ENCODE measurements around the gene IRAK2. TPM values are rescaled to one million over a fixed set of nuclear protein-coding genes. Genes with fewer than 3 reads are reported as not detected.

The IRAK2 gene
- total and polyA plus RNA-seq, 9 donors = 0.44 to 0.93 (median 0.57) TPM

GRCh38 chr3:10289787-10290355, 125.2 kb downstream of the IRAK2 start:
- Histone ChIP-seq H3K36me3 (ENCODE audit: control insufficient read depth, insufficient read depth, low read length) (peaks cover 38% of the 10 kb centered on the region), H3K4me3 (ENCODE audit: low read length) (no peak overlapping the region), H3K27ac (ENCODE audit: low read length) (no peak overlapping the region), H3K27me3 (ENCODE audit: control insufficient read depth, insufficient read depth, low read length) (no peaks in the 10 kb centered on the region), H3K9me3 (replicated peaks; ENCODE audit: control insufficient read depth, low read depth, low read length) (no peaks in the 10 kb centered on the region), H3K4me1 (ENCODE audit: control insufficient read depth, insufficient read depth, low read length) (no peaks in the 10 kb centered on the region)
- no peak for DNase-seq
- 86% methylated on average over 1 of the region's 9 CpGs for whole genome bisulfite sequencing (ENCODE audit: insufficient coverage)

- WGBS (ENCODE audit: insufficient coverage) = 46% methylated on average over 16 of the region's 18 CpGs
- peaks cover 36% of the 10 kb centered on the region for H3K36me3 ChIP-seq (ENCODE audit: control insufficient read depth, insufficient read depth, low read length)
Measured at GRCh38 chr3:10290481-10291176, 125.9 kb downstream of the IRAK2 start.

DNA sequence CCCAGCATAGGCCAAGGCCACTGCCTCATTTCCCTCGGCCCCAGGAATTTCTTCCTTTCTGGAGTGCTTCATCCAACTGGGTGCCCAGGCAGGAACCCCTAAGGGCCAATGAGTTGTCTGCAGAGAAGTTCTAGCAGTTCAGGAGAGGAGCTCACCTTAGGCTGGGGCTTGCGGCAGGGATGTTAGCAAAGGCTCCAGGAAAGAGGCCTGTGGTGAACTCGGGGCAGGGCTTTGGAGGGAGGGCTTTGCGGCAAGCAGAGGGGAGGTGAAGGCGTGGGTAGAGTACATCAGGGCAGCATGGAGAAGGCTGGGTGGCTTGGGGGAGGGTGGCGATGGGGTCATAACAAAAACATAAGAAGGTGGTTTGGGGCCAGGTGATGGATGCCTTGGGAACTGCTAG, 126.9 kb downstream of the IRAK2 start:
- H3K27ac ChIP-seq (ENCODE audit: low read length) = no peak overlapping the region
- H3K36me3 ChIP-seq (ENCODE audit: control insufficient read depth, insufficient read depth, low read length) = peaks cover 27% of the 10 kb centered on the region
- no peaks in the 10 kb centered on the region for H3K4me1 ChIP-seq (ENCODE audit: control insufficient read depth, insufficient read depth, low read length)

More at GRCh38 chr3:10290481-10291176, 125.9 kb downstream of the IRAK2 start:
- no peak overlapping the region for H3K4me3 ChIP-seq (ENCODE audit: low read length)
- H3K9me3 ChIP-seq (replicated peaks; ENCODE audit: control insufficient read depth, low read depth, low read length) = no peaks in the 10 kb centered on the region
- no peak overlapping the region for H3K27ac ChIP-seq (ENCODE audit: low read length)
- no peak for DNase-seq
- no peaks in the 10 kb centered on the region for H3K4me1 ChIP-seq (ENCODE audit: control insufficient read depth, insufficient read depth, low read length)
- no peaks in the 10 kb centered on the region for H3K27me3 ChIP-seq (ENCODE audit: control insufficient read depth, insufficient read depth, low read length)

GRCh38 chr3:10292505-10293419, 128.0 kb downstream of the IRAK2 start, which contains the start of gene GHRL:
GHRL (minus strand) TSS chr3:10292947; CDS start chr3:10290180, 2,767 bp downstream.
- WGBS (ENCODE audit: insufficient coverage) = 77% methylated on average over 6 of the region's 12 CpGs
- H3K36me3 ChIP-seq (ENCODE audit: control insufficient read depth, insufficient read depth, low read length) = peaks cover 17% of the 10 kb centered on the region
- no peaks in the 10 kb centered on the region for H3K9me3 ChIP-seq (replicated peaks; ENCODE audit: control insufficient read depth, low read depth, low read length)
- no peak within 1 kb of the TSS for H3K4me3 ChIP-seq (ENCODE audit: low read length)
- no peaks in the 10 kb centered on the region for H3K4me1 ChIP-seq (ENCODE audit: control insufficient read depth, insufficient read depth, low read length)
- DNase-seq = peak; percentile 32
- no peak within 1 kb of the TSS for H3K27ac ChIP-seq (ENCODE audit: low read length)
- no peaks in the 10 kb centered on the region for H3K27me3 ChIP-seq (ENCODE audit: control insufficient read depth, insufficient read depth, low read length)

More for the DNA sequence above, 126.9 kb downstream of the IRAK2 start:
- 91% methylated on average over 6 of the region's 6 CpGs for WGBS (ENCODE audit: insufficient coverage)
- H3K9me3 ChIP-seq (replicated peaks; ENCODE audit: control insufficient read depth, low read depth, low read length) = no peaks in the 10 kb centered on the region
- H3K27me3 ChIP-seq (ENCODE audit: control insufficient read depth, insufficient read depth, low read length) = no peaks in the 10 kb centered on the region
- DNase-seq = no peak
- H3K4me3 ChIP-seq (ENCODE audit: low read length) = no peak overlapping the region

Other genes starting within 250 kb of the IRAK2 start
- 17.3 TPM for gene IL17RC, start 247.8 kb upstream of the IRAK2 start, total RNA-seq
- gene IL17RC, start 247.8 kb upstream of the IRAK2 start, polyA plus RNA-seq (ENCODE audit: insufficient read depth in 1 of 8, insufficient read length in 8 of 8, low replicate concordance in 1 of 8) = 10 to 100 TPM; 18.7 to 26.9 (median 21.4) TPM
- gene CRELD1, start 231.1 kb upstream of the IRAK2 start, total RNA-seq = 42.4 TPM
- gene CRELD1, start 231.1 kb upstream of the IRAK2 start, polyA plus RNA-seq (ENCODE audit: insufficient read depth in 1 of 8, insufficient read length in 8 of 8, low replicate concordance in 1 of 8) = 10 to 100 TPM; 22.5 to 41.4 (median 29.9) TPM
- gene PRRT3, start 212.5 kb upstream of the IRAK2 start, total RNA-seq = 0.75 TPM
- gene PRRT3, start 212.5 kb upstream of the IRAK2 start, polyA plus RNA-seq (ENCODE audit: insufficient read depth in 1 of 8, insufficient read length in 8 of 8, low replicate concordance in 1 of 8) = 1 to 10 TPM; 1.2 to 2.5 (median 1.9) TPM
- 34.7 TPM for gene EMC3, start 178.1 kb upstream of the IRAK2 start, total RNA-seq
- 10 to 100 TPM; 37.4 to 45.7 (median 40.7) TPM for gene EMC3, start 178.1 kb upstream of the IRAK2 start, polyA plus RNA-seq (ENCODE audit: insufficient read depth in 1 of 8, insufficient read length in 8 of 8, low replicate concordance in 1 of 8)
- gene FANCD2, start 138.5 kb upstream of the IRAK2 start, total RNA-seq = 8.2 TPM
- 10 to 100 TPM in 4 of 8 donors, 1 to 10 TPM in 4; 6.5 to 11.5 (median 9.9) TPM for gene FANCD2, start 138.5 kb upstream of the IRAK2 start, polyA plus RNA-seq (ENCODE audit: insufficient read depth in 1 of 8, insufficient read length in 8 of 8, low replicate concordance in 1 of 8)
- gene FANCD2OS, start 56.7 kb upstream of the IRAK2 start, total RNA-seq = not detected
- 1 to 10 TPM in 1 of 8 donors, under 1 TPM in 1, not detected in 6; 0.16 to 1.1 TPM for gene FANCD2OS, start 56.7 kb upstream of the IRAK2 start, polyA plus RNA-seq (ENCODE audit: insufficient read depth in 1 of 8, insufficient read length in 8 of 8, low replicate concordance in 1 of 8)
- 106 TPM for gene BRK1, start 49.2 kb upstream of the IRAK2 start, total RNA-seq
- gene BRK1, start 49.2 kb upstream of the IRAK2 start, polyA plus RNA-seq (ENCODE audit: insufficient read depth in 1 of 8, insufficient read length in 8 of 8, low replicate concordance in 1 of 8) = 100 to 1,000 TPM; 140 to 174 (median 158) TPM
- gene VHL, start 23.1 kb upstream of the IRAK2 start, total RNA-seq = 28.8 TPM
- 10 to 100 TPM; 38.0 to 56.9 (median 43.7) TPM for gene VHL, start 23.1 kb upstream of the IRAK2 start, polyA plus RNA-seq (ENCODE audit: insufficient read depth in 1 of 8, insufficient read length in 8 of 8, low replicate concordance in 1 of 8)
- 8.2 TPM for gene TATDN2, start 83.5 kb downstream of the IRAK2 start, total RNA-seq
- 10 to 100 TPM; 18.1 to 25.3 (median 19.9) TPM for gene TATDN2, start 83.5 kb downstream of the IRAK2 start, polyA plus RNA-seq (ENCODE audit: insufficient read depth in 1 of 8, insufficient read length in 8 of 8, low replicate concordance in 1 of 8)
- gene GHRL, start 128.0 kb downstream of the IRAK2 start, total RNA-seq = 0.40 TPM
- 1 to 10 TPM in 3 of 8 donors, under 1 TPM in 5; 0.39 to 3.7 (median 0.82) TPM for gene GHRL, start 128.0 kb downstream of the IRAK2 start, polyA plus RNA-seq (ENCODE audit: insufficient read depth in 1 of 8, insufficient read length in 8 of 8, low replicate concordance in 1 of 8)
- 146 TPM for gene SEC13, start 156.2 kb downstream of the IRAK2 start, total RNA-seq
- 100 to 1,000 TPM in 7 of 8 donors, 10 to 100 TPM in 1; 99.5 to 144 (median 110) TPM for gene SEC13, start 156.2 kb downstream of the IRAK2 start, polyA plus RNA-seq (ENCODE audit: insufficient read depth in 1 of 8, insufficient read length in 8 of 8, low replicate concordance in 1 of 8)